Stimulated activated CD4-positive, alpha-beta T cell treated with anti-CD3 and anti-CD28 coated beads, Interleukin-4, amount 100 ng/mL, for 1 hour (primary cell): Measurements from ENCODE around the gene LIN7B.
"Not testable (repeated sequence)": the region's sequence is repeated elsewhere in the genome, so short reads cannot be mapped to it uniquely, and the experiment has no call there.

ENCODE experiments used
- DNase-seq: peaks from one replicate; pipeline ENCODE4 v3.0.0-alpha.2; 2020

Gene LIN7B

DNA sequence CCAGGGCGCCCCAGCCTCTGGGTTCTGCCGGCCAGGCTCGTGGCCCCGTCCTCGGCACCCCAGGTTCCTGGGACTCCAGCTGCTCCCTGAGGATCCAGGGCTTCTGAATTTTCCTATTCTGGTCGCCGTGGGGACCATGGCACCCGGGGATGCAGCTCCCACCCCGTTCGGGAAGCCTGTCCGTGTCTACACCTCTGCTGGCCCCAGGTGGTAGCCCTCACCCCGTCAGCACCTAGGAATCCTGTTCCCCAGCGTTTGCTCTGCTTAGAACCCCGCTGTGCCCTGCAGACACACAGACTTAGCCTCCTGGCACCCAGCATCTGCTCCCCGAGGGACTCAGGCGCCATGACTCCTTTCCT lies 6.1 kb downstream of the LIN7B start:
- DNase-seq = no peak

- DNase-seq = no peak
Measured at GRCh38 chr19:49120868-49121267, 6.7 kb downstream of the LIN7B start.

DNA sequence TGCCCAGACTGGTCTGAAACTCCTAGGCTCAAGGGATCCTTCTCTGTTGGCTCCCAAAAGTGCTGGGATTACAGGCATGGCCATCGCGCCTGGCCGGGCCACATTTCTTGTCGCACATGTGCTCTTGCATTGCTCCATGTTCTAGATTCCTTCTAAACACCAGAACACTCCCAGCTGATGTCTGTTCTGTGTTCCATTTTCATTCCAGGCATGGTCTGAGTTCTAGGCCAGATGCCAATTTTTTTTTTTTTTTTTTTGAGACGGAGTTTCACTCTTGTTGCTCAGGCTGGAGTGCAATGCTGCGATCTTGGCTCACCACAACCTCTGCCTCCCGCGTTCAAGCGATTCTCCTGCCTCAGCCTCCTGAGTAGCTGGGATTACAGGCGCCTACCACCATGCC lies 7.7 kb downstream of the LIN7B start:
- not testable (repeated sequence) for DNase-seq

DNA sequence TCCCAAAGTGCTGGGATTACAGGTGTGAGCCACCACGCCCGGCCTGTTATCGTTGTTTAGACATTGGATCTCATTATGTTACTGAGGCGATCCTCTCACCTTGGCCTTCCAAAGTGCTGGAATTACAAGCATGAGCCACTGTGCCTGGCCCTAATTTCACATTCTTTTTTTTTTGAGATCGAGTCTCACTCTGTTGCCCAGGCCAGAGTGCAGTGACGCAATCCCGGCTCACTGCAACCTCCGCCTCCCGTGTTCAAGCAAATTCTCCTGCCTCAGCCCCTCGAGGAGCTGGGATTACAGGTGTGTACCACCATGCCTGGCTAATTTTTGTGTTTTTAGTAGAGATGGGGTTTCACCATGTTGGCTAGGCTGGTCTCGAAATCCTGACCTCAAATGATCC lies 9.1 kb downstream of the LIN7B start:
- DNase-seq = not testable (repeated sequence)

DNA sequence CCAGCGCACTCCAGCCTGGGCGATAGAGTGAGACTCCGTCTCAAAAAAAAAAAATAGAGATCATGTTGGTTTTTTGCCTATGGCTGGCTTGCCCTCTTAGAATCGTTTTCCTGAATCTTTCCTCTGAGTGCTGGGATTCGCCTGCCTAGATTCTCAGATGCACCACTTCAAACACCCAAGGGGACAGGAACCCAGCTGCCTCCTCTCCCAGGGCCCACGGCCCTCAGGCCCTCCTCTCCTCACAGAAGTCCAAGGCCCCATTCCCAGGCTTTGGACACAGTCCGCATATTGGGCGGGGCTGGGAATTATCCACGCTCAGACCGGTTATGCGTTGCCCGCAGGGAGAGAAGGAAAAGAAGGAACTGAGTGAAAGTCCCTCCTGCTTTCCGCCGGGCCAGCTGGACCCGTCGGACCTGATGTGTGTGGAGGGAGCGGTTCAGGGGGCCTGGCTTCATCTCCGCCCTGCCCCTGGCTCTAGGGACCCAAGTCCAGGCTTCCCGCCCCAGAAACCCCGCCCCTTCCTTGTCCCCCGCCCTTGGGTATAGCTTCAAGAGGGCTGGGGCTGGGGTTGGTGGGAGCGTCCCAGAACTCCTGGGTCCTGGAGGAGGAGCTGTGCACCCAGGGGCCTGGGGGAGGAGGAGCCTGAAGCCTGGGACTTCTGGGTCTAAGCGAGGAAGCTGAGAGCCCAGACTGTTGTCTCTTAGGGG lies 11.0 kb downstream of the LIN7B start:
- no peak for DNase-seq

DNA sequence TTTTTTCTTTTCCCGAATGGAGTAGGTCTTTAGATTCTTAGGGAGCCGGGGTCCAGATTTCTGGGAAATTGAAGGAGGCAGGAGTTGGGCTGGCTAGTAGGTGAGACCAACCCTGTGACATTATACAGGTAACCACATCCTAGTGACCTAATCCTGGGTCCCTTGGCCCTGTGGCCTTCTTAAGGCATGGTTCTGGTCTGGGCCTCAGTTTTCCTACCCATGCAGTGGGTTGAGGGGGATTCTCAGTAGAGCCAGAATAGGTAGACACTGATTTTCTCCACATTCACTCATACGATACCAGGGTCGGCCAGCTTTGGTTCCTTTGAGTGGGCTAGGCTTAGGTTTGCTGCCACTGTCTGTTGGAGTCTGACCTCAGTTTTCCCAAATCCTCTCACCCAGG lies 12.4 kb downstream of the LIN7B start:
- no peak for DNase-seq

DNA sequence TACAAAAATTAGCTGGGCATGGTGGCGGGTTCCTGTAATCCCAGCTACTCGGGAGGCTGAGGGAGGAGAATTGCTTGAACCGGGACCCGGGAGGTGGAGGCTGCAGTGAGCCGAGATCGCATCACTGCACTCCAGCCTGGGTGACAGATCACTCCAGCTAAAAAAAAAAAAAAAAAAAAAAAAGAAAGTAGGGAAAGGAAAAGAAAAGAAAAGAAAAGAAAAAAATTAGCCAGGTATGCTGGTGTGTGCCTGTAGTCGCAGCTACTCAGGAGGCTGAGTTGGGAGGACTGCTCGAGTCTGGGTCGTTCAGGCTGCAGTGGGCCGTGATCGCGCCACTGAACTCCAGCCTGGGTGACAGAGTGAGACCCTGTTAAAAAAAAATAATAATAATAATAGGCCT lies 13.1 kb downstream of the LIN7B start:
- DNase-seq = not testable (repeated sequence)

GRCh38 chr19:49127674-49128544 lies 13.7 kb downstream of the LIN7B start:
- DNase-seq = peak; percentile 93

- no peak for DNase-seq
Measured at GRCh38 chr19:49128545-49129237, 14.5 kb downstream of the LIN7B start.

GRCh38 chr19:49129238-49129583 lies 15.0 kb downstream of the LIN7B start:
- no peak for DNase-seq

GRCh38 chr19:49130325-49130724 lies 16.2 kb downstream of the LIN7B start:
- no peak for DNase-seq

GRCh38 chr19:49132974-49133609 lies 18.9 kb downstream of the LIN7B start:
- peak; percentile 39 for DNase-seq

DNA sequence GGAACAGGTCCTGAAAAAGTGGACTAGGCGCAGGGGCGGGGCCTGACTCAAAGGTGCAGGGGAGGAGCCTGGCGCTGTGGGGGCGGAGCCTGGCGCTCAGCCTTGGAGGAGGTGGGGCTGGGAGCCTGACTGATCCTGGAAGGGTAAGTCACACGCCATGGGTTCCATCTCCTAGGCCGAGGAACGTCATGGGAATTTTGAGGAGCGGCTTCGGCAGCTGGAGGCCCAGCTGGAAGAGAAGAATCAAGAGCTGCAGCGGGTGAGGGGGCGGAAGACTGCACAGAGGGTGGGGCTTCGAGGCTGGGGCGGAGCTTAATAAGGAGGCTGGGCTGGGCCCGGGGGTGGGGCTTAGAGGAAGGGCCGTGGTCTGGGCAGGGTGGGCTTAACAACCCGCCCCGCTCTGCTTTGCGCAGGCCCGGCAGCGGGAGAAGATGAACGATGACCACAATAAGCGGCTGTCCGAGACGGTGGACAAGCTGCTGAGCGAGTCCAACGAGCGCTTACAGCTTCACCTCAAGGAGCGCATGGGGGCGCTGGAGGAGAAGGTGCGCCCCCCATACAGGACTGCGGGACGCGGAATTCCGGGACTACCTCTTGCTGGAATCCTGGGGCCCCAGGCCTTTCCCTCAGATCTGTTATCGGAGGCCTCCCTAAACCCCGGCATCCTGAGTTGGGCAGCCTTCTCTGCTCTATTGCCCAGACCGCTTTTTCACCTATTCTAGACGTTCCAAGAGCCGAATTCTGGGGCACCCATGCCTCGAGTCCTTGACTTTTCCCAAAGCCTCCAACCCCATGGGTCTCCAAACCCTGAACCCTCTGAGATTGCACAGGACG lies 19.7 kb downstream of the LIN7B start:
- peak; percentile 60 for DNase-seq

GRCh38 chr19:49135686-49136085 lies 21.5 kb downstream of the LIN7B start:
- DNase-seq = no peak

DNA sequence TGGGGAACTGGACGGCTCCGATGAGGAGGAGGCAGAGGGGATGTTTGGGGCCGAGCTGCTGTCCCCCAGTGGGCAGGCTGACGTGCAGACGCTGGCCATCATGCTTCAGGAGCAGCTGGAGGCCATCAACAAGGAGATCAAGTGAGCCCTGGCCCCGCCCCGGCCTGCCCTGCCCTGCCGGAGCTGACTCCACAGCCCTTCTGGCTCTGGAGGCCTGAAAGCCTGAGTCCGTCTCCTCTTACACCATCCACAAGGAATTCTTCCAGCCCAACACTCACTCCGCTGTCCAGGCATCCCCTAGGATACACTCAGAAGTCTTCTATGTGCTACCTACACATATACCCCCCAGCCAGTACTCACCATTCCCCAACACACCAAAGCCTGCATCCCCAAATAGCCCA lies 22.6 kb downstream of the LIN7B start:
- no peak for DNase-seq

DNA sequence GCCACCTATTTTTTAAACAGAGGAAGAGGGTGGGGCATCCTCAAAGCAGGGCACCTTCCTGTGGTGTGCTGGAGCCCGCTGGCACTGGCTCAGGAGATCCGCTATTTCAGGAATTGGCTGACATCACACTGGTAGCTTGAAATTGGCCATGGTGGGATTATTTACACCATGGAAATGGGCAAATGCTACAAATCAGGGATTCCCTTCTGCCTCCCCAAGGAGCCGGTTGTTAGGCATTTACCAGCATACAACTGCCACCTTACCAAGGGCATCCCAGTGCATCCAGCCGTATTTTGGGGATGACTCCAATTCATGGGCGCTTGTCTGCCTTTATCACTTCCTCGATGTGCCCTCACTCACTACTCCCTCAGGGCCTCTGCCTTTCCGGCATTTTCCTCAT lies 26.8 kb downstream of the LIN7B start:
- no peak for DNase-seq

DNA sequence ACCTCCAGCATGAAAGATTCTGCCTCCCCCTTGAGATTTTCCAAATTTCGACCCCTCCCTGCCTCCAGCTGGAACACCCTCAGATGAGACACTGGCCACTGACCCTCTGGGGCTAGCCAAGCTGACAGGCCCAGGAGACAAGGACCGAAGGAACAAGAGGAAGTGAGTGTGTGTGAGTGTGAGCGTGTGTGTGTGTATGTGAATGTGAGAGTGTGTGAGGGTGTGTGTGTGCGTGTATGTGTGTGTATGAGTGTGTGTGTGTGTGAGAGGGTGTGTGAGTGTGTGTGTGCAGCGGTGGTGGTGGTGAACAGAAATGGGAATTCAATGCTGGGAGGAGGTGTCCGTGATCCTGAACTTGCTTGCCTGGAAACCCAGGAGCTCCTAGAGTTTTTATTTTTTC lies 27.2 kb downstream of the LIN7B start:
- DNase-seq = no peak

DNA sequence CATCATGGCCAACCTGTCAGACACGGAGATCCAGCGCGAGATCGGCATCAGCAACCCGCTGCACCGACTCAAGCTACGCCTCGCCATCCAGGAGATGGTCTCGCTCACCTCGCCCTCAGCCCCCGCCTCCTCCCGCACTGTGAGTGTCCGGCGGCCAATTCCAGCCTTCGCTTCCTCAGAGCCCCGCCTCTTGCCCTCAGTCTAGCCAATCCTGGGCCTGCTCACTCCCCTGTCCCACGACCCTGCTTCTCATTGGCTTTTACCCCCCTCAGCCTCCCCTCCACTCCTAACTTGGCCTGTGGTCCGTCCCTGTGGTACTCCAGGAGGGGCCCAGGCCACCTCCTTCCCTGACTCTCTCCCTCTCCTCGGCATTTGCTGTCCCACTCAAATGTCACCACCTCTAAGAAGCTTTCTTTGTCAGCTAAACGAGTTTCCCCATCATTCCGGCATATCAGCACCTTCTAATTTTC lies 28.7 kb downstream of the LIN7B start:
- peak; percentile 65 for DNase-seq

DNA sequence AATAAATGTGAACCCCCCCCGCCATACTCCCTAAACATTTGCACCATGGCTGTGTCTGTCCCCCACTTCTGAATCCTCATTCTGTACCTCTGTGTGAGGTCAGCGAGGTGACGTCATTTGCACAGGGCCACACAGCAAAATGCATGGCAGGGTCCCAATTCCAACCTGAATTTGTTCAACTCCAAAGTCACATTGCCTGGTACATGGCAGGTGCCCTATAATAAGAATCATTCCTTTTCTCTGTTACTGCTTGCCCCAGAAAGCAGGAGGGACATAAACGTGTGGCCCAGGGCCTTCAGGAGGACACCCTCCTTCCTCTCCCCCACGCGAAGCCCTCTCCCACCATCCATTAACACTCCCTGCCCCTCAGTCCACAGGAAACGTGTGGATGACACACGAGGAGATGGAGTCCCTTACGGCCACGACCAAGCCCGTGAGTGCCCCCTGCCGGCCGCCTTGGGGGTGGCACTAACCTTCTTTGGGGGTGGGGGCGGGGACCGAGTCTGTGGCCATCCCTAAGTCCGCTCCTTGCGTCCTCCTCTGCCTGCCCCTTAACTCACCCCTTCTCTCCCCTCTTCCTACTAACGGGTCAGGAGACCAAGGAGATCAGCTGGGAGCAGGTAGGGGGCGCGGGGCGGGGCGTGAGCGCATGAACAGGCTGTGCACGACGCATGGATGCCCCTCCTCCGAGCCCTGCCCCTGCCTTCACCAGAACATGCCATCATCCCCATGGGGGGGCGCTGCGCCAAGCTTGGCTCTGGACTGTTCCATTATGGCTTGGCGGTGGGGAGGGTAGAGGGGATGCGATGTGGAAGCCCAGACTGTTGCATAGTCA lies 31.6 kb downstream of the LIN7B start:
- peak; percentile 79 for DNase-seq

- not testable (repeated sequence) for DNase-seq
Measured at GRCh38 chr19:49146408-49146770, 32.2 kb downstream of the LIN7B start.

DNA sequence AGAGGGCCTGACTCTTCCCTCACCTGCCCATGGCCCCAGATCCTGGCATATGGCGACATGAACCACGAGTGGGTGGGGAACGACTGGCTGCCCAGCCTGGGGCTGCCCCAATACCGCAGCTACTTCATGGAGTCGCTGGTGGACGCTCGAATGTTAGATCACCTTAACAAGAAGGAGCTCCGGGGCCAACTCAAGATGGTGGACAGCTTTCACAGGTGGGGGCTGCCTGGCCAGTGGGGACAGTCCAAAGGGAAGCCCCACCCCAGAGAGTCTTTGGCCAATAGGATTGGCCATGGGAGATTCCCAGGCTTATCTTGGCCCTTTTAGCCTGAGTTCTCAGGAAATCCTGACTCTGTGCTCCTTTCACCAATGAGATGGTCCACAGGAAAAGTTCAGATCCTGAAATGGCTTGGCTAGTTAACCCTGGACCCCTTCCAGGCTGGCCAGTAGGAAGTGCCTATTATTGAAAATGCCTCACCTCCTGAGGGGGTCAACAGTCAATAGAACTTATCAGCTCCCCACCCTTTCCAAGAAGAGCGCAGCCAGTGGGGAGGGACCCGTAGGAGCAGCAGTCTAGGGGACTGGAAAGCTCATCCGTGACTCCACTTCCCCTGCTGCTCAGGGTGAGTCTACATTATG lies 34.0 kb downstream of the LIN7B start:
- DNase-seq = no peak
